Osteocyte (in vitro differentiated cells): ENCODE measurements around the gene IGSF9. TPM values are rescaled to one million over a fixed set of nuclear protein-coding genes. Genes with fewer than 3 reads are reported as not detected.
A peak's percentile ranks its signal among the peaks of the same experiment; 100 is the strongest.

Experiments
- DNase-seq: peaks from one replicate; pipeline ENCODE4 v3.0.0; 2021; ENCODE audit warnings: mixed read lengths; ENCODE audit not compliant: unreplicated experiment; ENCODE audit errors: extremely low spot score
- H3K27ac Mint-ChIP-seq: one replicate; pipeline ENCODE4 v1.8.0; 2021; ENCODE audit warnings: mild to moderate bottlenecking, mixed read lengths; ENCODE audit not compliant: unreplicated experiment
- H3K27me3 Mint-ChIP-seq: one replicate; pipeline ENCODE4 v1.8.0; 2021; ENCODE audit warnings: mixed read lengths; ENCODE audit not compliant: unreplicated experiment
- H3K36me3 Mint-ChIP-seq: one replicate; pipeline ENCODE4 v1.8.0; 2021; ENCODE audit warnings: mixed read lengths; ENCODE audit not compliant: unreplicated experiment
- H3K4me1 Mint-ChIP-seq: one replicate; pipeline ENCODE4 v1.8.0; 2021; ENCODE audit warnings: mixed read lengths; ENCODE audit not compliant: unreplicated experiment
- H3K4me3 Mint-ChIP-seq: one replicate; pipeline ENCODE4 v1.8.0; 2021; ENCODE audit warnings: mild to moderate bottlenecking, moderate library complexity, mixed read lengths; ENCODE audit not compliant: unreplicated experiment
- H3K9me3 Mint-ChIP-seq: one replicate; pipeline ENCODE4 v1.8.0; 2021; ENCODE audit warnings: mixed read lengths; ENCODE audit not compliant: unreplicated experiment
- total RNA-seq: library from RNA; stranded (reverse); gene quantifications from 2 replicates; pipeline ENCODE4 v1.2.1, GENCODE V29; 2021
- TF ChIP-seq, protein P1 (sequence below): fragments of 200-600 bp; sonication (generic); IDR thresholded peaks from 2 replicates; pipeline ENCODE4 v1.5.0; 2021; ENCODE audit warnings: antibody characterized with exemption, mild to moderate bottlenecking, moderate library complexity

The IGSF9 gene
- total RNA-seq, 1 donor from 2014 or later: not detected

DNA sequence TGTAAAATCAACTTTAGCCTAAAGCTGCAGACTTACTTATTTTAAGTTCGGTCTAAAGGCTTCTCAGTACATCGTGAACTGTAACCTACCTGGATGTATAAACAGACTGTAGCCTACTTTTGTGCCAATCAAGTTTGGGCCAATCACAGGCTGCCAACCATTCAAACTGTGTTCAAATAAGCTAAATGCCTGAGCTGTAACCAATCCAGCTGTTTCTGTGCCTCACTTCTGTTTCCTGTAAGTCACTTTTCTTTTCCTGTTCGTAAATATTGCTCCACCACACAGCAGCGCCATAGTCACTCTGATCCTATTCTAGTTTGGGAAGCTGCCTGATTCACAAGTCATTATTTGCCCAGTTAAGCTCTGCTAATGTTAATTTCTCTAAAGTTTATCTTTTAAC, 46.1 kb upstream of the IGSF9 start:
- peaks cover 4% of the 10 kb centered on the region for H3K4me1 Mint-ChIP-seq
- peaks cover 42% of the 10 kb centered on the region for H3K27me3 Mint-ChIP-seq
- no peak overlapping the region for H3K27ac Mint-ChIP-seq
- no peaks in the 10 kb centered on the region for H3K36me3 Mint-ChIP-seq
- no peaks in the 10 kb centered on the region for H3K9me3 Mint-ChIP-seq
- DNase-seq: peak; percentile 15
- TF ChIP-seq, protein P1, sequence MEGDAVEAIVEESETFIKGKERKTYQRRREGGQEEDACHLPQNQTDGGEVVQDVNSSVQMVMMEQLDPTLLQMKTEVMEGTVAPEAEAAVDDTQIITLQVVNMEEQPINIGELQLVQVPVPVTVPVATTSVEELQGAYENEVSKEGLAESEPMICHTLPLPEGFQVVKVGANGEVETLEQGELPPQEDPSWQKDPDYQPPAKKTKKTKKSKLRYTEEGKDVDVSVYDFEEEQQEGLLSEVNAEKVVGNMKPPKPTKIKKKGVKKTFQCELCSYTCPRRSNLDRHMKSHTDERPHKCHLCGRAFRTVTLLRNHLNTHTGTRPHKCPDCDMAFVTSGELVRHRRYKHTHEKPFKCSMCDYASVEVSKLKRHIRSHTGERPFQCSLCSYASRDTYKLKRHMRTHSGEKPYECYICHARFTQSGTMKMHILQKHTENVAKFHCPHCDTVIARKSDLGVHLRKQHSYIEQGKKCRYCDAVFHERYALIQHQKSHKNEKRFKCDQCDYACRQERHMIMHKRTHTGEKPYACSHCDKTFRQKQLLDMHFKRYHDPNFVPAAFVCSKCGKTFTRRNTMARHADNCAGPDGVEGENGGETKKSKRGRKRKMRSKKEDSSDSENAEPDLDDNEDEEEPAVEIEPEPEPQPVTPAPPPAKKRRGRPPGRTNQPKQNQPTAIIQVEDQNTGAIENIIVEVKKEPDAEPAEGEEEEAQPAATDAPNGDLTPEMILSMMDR: no peak
- no peak overlapping the region for H3K4me3 Mint-ChIP-seq

DNA sequence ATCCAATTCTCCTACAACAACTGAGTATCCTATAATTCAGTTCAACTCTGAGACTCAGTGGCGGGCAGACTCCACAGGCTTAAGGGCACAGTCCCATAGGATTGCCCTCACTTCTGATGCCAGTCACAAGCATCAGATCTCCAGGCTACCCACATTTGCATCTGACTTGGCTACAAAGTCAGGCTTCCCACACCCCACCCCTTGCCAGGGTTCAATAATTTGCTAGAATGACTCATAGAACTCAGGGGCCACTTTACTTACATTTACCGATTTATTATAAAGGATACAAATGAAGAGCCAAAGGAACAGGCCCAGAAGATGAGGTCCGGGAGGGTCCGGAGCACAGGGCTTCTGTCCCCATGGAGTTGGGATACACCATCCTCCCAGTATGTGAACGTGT, 44.6 kb upstream of the IGSF9 start:
- H3K27me3 Mint-ChIP-seq: peaks cover 54% of the 10 kb centered on the region
- H3K4me3 Mint-ChIP-seq: no peak overlapping the region
- no peak overlapping the region for H3K27ac Mint-ChIP-seq
- H3K4me1 Mint-ChIP-seq: no peaks in the 10 kb centered on the region
- no peaks in the 10 kb centered on the region for H3K9me3 Mint-ChIP-seq
- H3K36me3 Mint-ChIP-seq: no peaks in the 10 kb centered on the region
- peak; percentile 25 for DNase-seq
- TF ChIP-seq, protein P1: no peak

DNA sequence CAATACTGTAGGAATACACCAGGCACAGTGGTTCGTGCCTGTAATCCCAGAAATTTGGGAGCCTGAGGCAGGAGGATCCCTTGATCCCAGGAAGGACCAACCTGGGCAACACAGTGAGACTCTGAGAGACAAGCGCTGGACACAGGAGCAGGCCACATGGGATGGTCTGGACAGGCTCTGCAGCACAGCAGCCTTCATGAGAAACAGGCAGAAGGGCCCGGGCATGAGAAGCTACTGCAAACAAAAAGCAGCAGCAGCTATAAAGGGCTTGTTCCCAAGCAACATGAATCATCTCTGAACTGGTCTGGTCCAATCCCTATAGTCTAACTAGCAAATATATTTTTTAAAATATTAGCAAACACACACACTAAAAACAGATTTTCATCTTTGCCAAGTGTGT, 44.2 kb upstream of the IGSF9 start:
- H3K9me3 Mint-ChIP-seq: no peaks in the 10 kb centered on the region
- TF ChIP-seq, protein P1: no peak
- H3K27ac Mint-ChIP-seq: no peak overlapping the region
- H3K36me3 Mint-ChIP-seq: no peaks in the 10 kb centered on the region
- DNase-seq: peak; percentile 23
- H3K4me1 Mint-ChIP-seq: no peaks in the 10 kb centered on the region
- peaks cover 58% of the 10 kb centered on the region for H3K27me3 Mint-ChIP-seq
- H3K4me3 Mint-ChIP-seq: no peak overlapping the region

DNA sequence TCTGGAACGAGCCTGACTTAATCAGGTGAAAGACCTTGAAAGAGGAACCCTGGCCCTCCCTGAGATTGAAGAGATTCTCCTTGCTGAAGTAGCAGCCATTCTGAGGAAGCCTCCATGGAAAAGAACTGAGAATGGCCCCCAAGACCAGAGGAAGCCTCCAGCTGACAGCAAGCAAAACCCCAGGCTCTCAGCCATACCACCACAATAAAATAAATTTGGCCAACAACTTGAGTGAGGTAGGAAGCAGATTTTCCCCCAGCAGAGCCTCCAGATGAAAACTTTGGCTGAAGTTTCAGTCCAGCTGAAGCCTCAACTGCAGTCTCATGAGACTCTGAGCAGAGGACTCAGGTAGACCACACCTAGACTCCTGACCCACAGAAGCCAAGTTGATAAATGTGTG, 42.6 kb upstream of the IGSF9 start:
- no peaks in the 10 kb centered on the region for H3K36me3 Mint-ChIP-seq
- peak; percentile 13 for DNase-seq
- peaks cover 68% of the 10 kb centered on the region for H3K27me3 Mint-ChIP-seq
- H3K9me3 Mint-ChIP-seq: no peaks in the 10 kb centered on the region
- no peaks in the 10 kb centered on the region for H3K4me1 Mint-ChIP-seq
- TF ChIP-seq, protein P1: no peak
- no peak overlapping the region for H3K4me3 Mint-ChIP-seq
- H3K27ac Mint-ChIP-seq: no peak overlapping the region

DNA sequence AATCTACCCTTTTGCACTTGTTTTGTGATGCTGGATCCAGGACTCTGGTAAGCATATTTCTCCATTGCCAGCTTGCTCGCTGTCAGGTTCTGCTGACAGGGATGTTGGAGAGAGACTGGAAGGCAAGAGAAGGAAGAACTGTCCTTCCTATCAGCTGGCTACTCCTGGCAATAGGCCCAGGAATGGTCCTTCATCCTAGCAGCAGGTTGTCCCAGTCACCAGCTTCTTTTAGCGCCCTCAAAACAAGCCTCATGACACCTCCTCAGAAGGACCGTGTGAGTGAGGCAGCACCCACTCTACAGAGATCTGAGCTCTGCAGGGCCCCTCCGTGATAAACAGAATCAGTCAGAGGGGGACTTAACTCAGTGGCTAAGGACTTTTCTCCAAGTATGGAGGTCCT, 41.8 kb upstream of the IGSF9 start:
- no peak overlapping the region for H3K27ac Mint-ChIP-seq
- H3K4me1 Mint-ChIP-seq: no peaks in the 10 kb centered on the region
- H3K4me3 Mint-ChIP-seq: no peak overlapping the region

More for the DNA sequence above, 41.8 kb upstream of the IGSF9 start:
- Mint-ChIP-seq H3K27me3 (peaks cover 70% of the 10 kb centered on the region), H3K9me3 (no peaks in the 10 kb centered on the region), H3K36me3 (no peaks in the 10 kb centered on the region)
- peak; percentile 30 for DNase-seq
- TF ChIP-seq, protein P1: no peak
